NCI-H82 (cell line): ENCODE data around the gene MFNG.

ENCODE experiments used
- DNase-seq: peaks from one replicate; lab custom pipeline; 2025; lab: John Stamatoyannopoulos, UW

The MFNG gene

GRCh38 chr22:37425369-37425768 is 60.8 kb downstream of the MFNG start:
- DNase-seq = no peak

DNA sequence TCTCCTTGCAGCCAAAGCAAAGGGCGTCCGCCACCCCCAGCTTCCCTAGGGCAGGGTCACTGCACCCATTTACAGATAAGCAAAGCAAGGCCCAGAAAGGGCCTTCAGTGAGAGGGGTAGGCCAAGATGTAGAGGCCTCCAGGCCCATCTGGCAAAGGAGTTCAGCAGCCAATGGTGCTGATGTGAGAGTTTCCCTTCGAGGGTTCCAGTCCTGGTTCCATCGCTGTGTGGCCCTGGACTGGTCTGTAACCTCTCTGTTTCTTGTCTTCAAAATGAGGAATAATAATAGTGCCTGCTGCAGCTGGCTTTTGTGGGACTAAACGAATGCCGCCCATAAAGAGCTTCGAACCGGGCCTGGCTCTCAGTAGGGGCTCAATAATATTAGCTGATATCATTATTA is 62.9 kb downstream of the MFNG start:
- DNase-seq = no peak

- DNase-seq = no peak
These were observed 64.7 kb downstream of the MFNG start for GRCh38 chr22:37421468-37421877.

- DNase-seq = peak; percentile 41
These were observed 65.3 kb downstream of the MFNG start for GRCh38 chr22:37420686-37421467.

DNA sequence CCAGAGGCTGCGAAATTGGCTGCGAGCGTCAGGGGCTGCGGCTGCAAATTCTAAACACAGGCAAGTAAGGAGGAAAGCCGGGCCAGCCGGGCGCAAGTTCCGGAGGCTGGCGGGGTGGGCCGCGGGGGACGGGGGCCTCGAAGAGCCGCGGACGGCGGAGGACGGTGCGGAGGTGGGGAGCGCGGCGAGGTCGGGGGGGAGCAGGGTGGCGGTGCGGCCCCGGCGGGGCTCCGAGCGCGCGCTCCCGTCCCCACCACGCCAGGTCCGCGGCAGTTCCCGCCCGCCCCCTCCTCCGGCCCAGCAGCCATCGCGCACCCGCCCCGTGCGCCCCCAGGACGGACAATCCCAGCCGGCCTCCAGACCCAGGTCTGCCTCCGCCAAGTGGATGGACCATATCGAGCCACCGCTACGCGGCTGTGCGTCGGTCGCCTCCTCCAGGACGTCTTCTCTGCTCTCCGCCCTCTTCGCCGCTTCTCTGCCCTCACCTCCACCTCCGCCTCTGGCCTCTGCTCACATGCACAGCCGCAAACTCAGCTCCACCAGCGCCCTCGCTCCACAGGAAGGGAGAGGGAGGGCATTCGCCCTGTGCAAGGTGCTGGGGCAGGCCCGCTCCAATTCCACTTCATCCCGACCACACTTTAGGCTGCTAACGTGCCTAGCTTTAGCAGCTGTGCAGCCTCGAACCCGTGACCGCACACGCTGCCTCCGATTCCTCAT is 66.1 kb downstream of the MFNG start:
- no peak for DNase-seq

DNA sequence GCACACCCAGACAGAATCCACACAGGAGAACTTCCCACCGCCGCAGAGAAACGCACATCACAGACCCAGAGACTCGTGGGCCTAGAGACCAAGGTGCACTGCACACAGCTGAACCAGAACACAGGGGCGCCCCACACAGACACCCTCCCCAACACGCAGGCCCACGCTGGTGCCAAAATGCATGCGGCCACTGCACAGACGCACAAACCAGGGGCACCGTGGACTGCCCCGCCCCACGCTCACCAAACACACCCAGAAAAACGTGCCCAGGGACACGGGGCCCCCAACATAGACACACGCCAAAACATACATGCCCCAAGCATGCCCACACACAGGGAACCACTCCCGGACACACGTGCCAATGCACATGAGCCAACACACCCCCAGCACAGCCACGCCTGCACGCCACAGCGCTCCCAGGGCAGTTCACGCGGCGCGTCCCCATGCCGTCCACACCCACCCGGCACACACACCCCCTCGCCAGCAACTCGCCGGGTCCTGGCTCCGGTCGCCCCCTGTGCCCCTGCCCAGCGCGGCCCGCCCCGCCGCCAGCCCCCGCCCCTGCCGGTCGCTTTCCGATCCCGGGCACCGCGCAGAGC is 66.7 kb downstream of the MFNG start:
- no peak for DNase-seq
